Prostate gland (tissue), 2 donors: ENCODE results near the gene NFATC4. TPM values are rescaled to one million over a fixed set of nuclear protein-coding genes. Genes with fewer than 3 reads are reported as not detected.

Experiments
- DNase-seq: peaks from one replicate; pipeline ENCODE4 v3.0.0-alpha.2; 2019; ENCODE audit warnings: low spot score
- H3K27ac ChIP-seq, 2 donors: fragments of 200-600 bp; sonication (generic); 2 replicates each; pipeline ENCODE4 v1.5.1; 2017 to 2019
- H3K27me3 ChIP-seq: fragments of 200-600 bp; sonication (generic); replicated peaks from 2 replicates; pipeline ENCODE4 v1.5.1; 2019; ENCODE audit not compliant: insufficient read depth
- H3K36me3 ChIP-seq, 2 donors: fragments of 200-600 bp; sonication (generic); 1 replicate in 1 of 2; 2 replicates in 1 of 2; pipeline versions ENCODE4 v1.5.1 to v1.8.1; 2017 to 2019
- H3K4me1 ChIP-seq: fragments of 200-600 bp; sonication (generic); replicated peaks from 2 replicates; pipeline ENCODE4 v1.5.1; 2019
- H3K4me3 ChIP-seq, 2 donors: fragments of 200-600 bp; sonication (generic); 2 replicates each; pipeline ENCODE4 v1.5.1; 2017 to 2019
- H3K9me3 ChIP-seq: fragments of 200-600 bp; sonication (generic); 2 replicates; pipeline ENCODE4 v1.5.1; 2017
- CTCF ChIP-seq, 4 experiments: fragments of 200-600 bp in 2 of 4; fragments of 450-650 bp in 2 of 4; sonication (generic) in 2 of 4; IDR thresholded peaks; 1 replicate in 3 of 4; 2 replicates in 1 of 4; pipeline ENCODE4 v1.5.1; 2016 to 2019; ENCODE audit warnings: antibody characterized with exemption in 4 of 4, mild to moderate bottlenecking in 2 of 4, moderate library complexity in 2 of 4
- POLR2A ChIP-seq: fragments of 450-650 bp; IDR thresholded peaks from one replicate; pipeline ENCODE4 v1.6.1; 2016; ENCODE audit warnings: antibody characterized with exemption, mild to moderate bottlenecking
- POLR2AphosphoS5 ChIP-seq: sonication (generic); formaldehyde crosslinking; IDR thresholded peaks from one replicate; pipeline ENCODE4 v1.6.1; 2017; ENCODE audit warnings: antibody characterized with exemption
- WGBS: methylation state at CpG from one replicate; pipeline ENCODE4 v1.1.5; 2018; 5-methylcytosine and 5-hydroxymethylcytosine counted together
- intact Hi-C: fragments of 100-400 bp; cut with DNase I; formaldehyde crosslinking; loops from one replicate; pipeline ENCODE4 v1.14.2; 2022
- total RNA-seq, 2 donors: library from RNA; depleted of rRNA; stranded (reverse); fragments of >200 nt; gene quantifications; one replicate each; pipeline ENCODE4 v1.1.0, GENCODE V29; 2016

NFATC4 gene
- total RNA-seq, 2 donors from 2014 or later: 6.3 to 41.1 TPM

- intact Hi-C loops: loop anchor here (1.0 kb wide), 2 partner anchors 34 to 65 kb away; no protein-coding TSS in a partner anchor
- TF ChIP-seq CTCF (IDR thresholded peaks at IDR 0.05): peak; percentile 52 to 98 (median 91)
- TF ChIP-seq POLR2A: peak; percentile 9
- peak; percentile 73 for TF ChIP-seq POLR2AphosphoS5
- H3K27ac ChIP-seq: peak overlapping the region; percentile 85 to 92
- WGBS: 3% methylated on average over 26 of the region's 28 CpGs
- no peaks in the 10 kb centered on the region for H3K9me3 ChIP-seq
- H3K36me3 ChIP-seq: no peaks in the 10 kb centered on the region
- H3K27me3 ChIP-seq: no peaks in the 10 kb centered on the region
- no peaks in the 10 kb centered on the region for H3K4me1 ChIP-seq
- H3K4me3 ChIP-seq: peak overlapping the region; percentile 46 to 48
- DNase-seq: peak; percentile 90
Measured at GRCh38 chr14:24365600-24366412, 2.2 kb upstream of the NFATC4 start.

DNA sequence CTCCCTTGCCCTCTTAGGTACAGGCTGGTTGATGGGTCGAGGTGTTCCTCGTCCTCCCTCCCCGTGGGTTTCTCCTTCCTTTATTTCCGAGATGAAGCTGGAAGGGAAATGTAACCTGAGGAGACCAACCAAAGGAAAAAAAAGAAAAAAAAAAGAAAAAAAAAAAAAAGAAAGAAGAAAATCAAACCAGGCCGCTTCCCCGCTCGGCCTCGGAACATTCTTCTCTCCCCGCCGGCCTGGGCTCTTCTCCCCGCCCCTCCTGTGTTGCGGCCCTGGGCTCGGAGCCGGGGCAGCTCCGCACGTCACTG is 1.6 kb upstream of the NFATC4 start:
- Histone ChIP-seq H3K36me3 (no peaks in the 10 kb centered on the region), H3K4me3 (peak overlapping the region; percentile 46 to 48), H3K27me3 (no peaks in the 10 kb centered on the region), H3K27ac (peak overlapping the region; percentile 85 to 92), H3K4me1 (no peaks in the 10 kb centered on the region), H3K9me3 (no peaks in the 10 kb centered on the region)
- WGBS: 0% methylated on average over 16 of the region's 16 CpGs
- DNase-seq: no peak
- TF ChIP-seq POLR2A (peak; percentile 60), CTCF (IDR thresholded peaks at IDR 0.05) (no peak)
- intact Hi-C loops: loop anchor here (1.0 kb wide), 1 partner anchor 34 kb away; no protein-coding TSS in a partner anchor

DNA sequence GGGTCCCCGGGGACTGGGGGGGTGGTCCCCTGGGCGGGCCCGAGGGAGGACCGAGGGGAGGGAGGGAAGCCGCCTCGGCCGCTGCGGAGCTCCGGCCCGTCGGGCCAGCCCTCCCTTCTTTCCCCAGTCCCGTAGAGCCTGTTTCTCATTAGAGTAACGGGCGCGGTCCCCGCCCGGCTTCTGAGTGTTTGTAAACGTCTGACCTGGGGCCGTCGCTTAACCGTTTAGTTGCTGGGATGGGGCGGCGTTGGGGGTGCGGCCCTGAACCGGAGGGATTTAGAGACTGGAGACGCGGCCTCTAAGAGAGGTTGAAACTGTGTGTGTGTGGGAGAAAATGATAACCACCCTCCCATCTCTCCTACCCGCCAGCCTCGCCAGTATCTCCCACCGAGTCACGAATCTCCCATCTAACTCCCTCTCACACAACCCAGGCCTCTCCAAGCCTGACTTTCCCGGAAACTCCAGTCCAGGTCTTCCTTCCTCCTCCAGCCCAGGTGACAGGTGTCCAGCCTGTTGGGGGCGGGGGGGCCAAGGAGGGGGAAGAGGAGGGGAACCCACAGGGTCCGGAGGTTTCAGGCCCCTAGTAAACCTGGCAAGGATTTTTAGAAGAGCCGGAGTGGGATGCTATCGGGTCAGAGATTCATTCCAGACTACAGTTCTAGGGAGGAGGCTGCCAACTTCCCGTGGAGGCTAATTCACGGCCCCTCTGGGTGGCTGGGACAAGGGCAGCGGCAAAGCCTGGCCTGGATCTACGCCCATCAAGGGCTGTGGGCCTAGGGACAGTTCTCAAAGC is 1.1 kb upstream of the NFATC4 start:
- Histone ChIP-seq H3K4me1 (no peaks in the 10 kb centered on the region), H3K4me3 (peak overlapping the region; percentile 46 to 48), H3K9me3 (no peaks in the 10 kb centered on the region), H3K36me3 (no peaks in the 10 kb centered on the region), H3K27me3 (no peaks in the 10 kb centered on the region), H3K27ac (peak overlapping the region; percentile 85 to 92)
- peak; percentile 22 for TF ChIP-seq POLR2A
- TF ChIP-seq CTCF (IDR thresholded peaks at IDR 0.05): no peak
- TF ChIP-seq POLR2AphosphoS5: no peak
- DNase-seq: peak; percentile 91
- WGBS: under 1% methylated on average over 40 of the region's 40 CpGs
- intact Hi-C loops: loop anchor here (1.0 kb wide), 1 partner anchor 33 kb away; no protein-coding TSS in a partner anchor

DNA sequence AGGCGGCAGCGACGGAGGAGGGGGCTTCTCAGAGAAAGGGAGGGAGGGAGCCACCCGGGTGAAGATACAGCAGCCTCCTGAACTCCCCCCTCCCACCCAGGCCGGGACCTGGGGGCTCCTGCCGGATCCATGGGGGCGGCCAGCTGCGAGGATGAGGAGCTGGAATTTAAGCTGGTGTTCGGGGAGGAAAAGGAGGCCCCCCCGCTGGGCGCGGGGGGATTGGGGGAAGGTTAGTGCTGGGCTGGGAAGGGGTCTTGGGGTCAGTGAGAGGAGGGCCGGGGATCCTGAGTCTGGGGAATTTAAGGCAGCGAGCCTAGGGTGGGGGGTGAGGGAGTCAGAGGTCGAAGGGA is 203 bp downstream of the NFATC4 start:
- H3K27ac ChIP-seq: peak overlapping the region; percentile 85 to 92
- peak overlapping the region; percentile 46 to 48 for H3K4me3 ChIP-seq
- H3K4me1 ChIP-seq: no peaks in the 10 kb centered on the region
- no peaks in the 10 kb centered on the region for H3K27me3 ChIP-seq
- H3K9me3 ChIP-seq: no peaks in the 10 kb centered on the region
- no peaks in the 10 kb centered on the region for H3K36me3 ChIP-seq
- intact Hi-C loops: no loop called here
- no peak for DNase-seq
- WGBS: 3% methylated on average over 14 of the region's 15 CpGs
- TF ChIP-seq CTCF (IDR thresholded peaks at IDR 0.05) (no peak), POLR2AphosphoS5 (no peak), POLR2A (no peak)
